Astrocyte of the spinal cord (primary cell): ENCODE data around the gene CLIP4.

Experiments used
- DNase-seq: peaks from one replicate; pipeline ENCODE4 v3.0.0; 2011; ENCODE audit warnings: low read depth, low spot score
- H3K4me3 ChIP-seq: 2 replicates; pipeline ENCODE4 v1.5.1; 2011; ENCODE audit warnings: low read depth, mild to moderate bottlenecking, low read length, moderate library complexity
- CTCF ChIP-seq: IDR thresholded peaks from 2 replicates; pipeline ENCODE4 v1.5.1; 2012; ENCODE audit warnings: low read depth, mild to moderate bottlenecking, low read length, inconsistent platforms
- in situ Hi-C: cut with HindIII; loops from 2 replicates; pipeline ENCODE4 v1.10.0; 2017; ENCODE audit warnings: low sequenced_read_pairs

The CLIP4 gene

GRCh38 chr2:29182920-29183319 is 67.7 kb downstream of the CLIP4 start:
- TF ChIP-seq CTCF = no peak
- DNase-seq = no peak
- no peak overlapping the region for H3K4me3 ChIP-seq
- in situ Hi-C loops = no loop called here

- no peak for DNase-seq
- no peak overlapping the region for H3K4me3 ChIP-seq
- in situ Hi-C loops = no loop called here
- no peak for TF ChIP-seq CTCF
Observed at GRCh38 chr2:29184531-29184930, 69.3 kb downstream of the CLIP4 start.

- H3K4me3 ChIP-seq = no peak overlapping the region
- in situ Hi-C loops = no loop called here
- no peak for DNase-seq
- no peak for TF ChIP-seq CTCF
Observed at GRCh38 chr2:29186817-29187216, 71.6 kb downstream of the CLIP4 start.

- no peak overlapping the region for H3K4me3 ChIP-seq
- in situ Hi-C loops = no loop called here
- no peak for TF ChIP-seq CTCF
- DNase-seq = peak; percentile 48
Observed at GRCh38 chr2:29187926-29188325, 72.7 kb downstream of the CLIP4 start.

- no peak overlapping the region for H3K4me3 ChIP-seq
- no peak for TF ChIP-seq CTCF
- in situ Hi-C loops = no loop called here
- DNase-seq = no peak
Observed at GRCh38 chr2:29189052-29189451, 73.8 kb downstream of the CLIP4 start.

GRCh38 chr2:29191817-29192216 is 76.6 kb downstream of the CLIP4 start:
- no peak overlapping the region for H3K4me3 ChIP-seq
- in situ Hi-C loops = no loop called here
- DNase-seq = no peak
- no peak for TF ChIP-seq CTCF

- in situ Hi-C loops = no loop called here
- TF ChIP-seq CTCF = no peak
- peak; percentile 38 for DNase-seq
- no peak overlapping the region for H3K4me3 ChIP-seq
Observed at GRCh38 chr2:29192526-29192925, 77.3 kb downstream of the CLIP4 start.
